ENCODE data around the gene IQUB. TPM values are rescaled to one million over a fixed set of nuclear protein-coding genes. Genes with fewer than 3 reads are reported as not detected.

IQUB gene
- total RNA-seq, 4 donors from 2014 or later: 0.94 to 18.5 (median 7.2) TPM

DNA sequence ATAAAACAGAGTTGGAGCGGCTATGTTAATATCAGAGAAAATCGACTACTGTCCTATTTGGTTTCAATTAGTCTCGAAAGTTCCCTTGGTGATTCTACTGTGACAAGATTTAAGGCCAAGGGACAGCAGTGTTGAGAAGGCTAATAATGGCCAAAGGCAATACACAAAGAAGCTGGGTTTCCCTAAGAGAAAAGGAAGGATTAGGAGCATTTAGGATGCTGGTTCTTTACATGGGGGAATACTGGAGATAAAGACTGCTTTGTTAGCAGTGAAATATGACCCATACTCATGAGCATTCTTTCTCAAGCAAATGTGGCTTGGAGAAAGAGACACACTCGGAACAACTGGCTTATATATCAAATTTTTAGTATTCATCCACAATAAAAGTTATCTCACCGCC is 32.2 kb downstream of the IQUB start:
- H3K27me3 ChIP-seq: no peaks in the 10 kb centered on the region

DNA sequence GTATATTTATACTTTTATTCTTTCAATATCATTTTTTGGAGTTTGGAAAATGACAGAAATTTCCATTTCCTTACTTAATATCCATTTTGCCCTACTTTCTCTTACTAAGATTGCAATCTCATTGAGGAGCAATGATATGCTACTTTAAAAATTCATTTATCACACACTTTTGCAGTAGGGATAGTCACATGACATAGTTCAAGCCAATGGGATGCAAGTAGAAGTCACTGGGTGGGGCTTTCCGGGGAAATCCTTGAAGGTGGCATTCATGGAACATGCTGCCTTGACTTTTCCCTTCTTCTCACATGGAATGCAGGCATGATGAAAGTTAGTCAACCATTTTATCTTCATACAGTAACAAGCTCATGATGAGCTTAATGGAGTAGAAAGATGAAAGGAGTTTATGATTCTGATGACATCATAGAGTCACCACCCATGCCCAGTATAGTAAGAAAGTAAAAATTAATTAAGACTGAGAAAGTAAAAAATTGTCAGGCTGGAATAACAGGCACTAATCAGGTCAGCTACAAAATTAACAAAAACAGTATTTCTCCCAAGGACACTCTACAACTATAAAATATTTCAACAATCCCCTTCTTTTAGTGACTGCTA is 33.4 kb downstream of the IQUB start:
- H3K27me3 ChIP-seq: no peaks in the 10 kb centered on the region
- H3K36me3 ChIP-seq: no peaks in the 10 kb centered on the region
- TF ChIP-seq, protein P1, sequence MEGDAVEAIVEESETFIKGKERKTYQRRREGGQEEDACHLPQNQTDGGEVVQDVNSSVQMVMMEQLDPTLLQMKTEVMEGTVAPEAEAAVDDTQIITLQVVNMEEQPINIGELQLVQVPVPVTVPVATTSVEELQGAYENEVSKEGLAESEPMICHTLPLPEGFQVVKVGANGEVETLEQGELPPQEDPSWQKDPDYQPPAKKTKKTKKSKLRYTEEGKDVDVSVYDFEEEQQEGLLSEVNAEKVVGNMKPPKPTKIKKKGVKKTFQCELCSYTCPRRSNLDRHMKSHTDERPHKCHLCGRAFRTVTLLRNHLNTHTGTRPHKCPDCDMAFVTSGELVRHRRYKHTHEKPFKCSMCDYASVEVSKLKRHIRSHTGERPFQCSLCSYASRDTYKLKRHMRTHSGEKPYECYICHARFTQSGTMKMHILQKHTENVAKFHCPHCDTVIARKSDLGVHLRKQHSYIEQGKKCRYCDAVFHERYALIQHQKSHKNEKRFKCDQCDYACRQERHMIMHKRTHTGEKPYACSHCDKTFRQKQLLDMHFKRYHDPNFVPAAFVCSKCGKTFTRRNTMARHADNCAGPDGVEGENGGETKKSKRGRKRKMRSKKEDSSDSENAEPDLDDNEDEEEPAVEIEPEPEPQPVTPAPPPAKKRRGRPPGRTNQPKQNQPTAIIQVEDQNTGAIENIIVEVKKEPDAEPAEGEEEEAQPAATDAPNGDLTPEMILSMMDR (IDR thresholded peaks at IDR 0.05): no peak
- TF ChIP-seq EP300 (IDR thresholded peaks at IDR 0.05) (no peak), POLR2A (IDR thresholded peaks at IDR 0.05) (no peak), POLR2AphosphoS5 (IDR thresholded peaks at IDR 0.05) (no peak)
- WGBS, 2 donors (ENCODE audit: low coverage in 1 of 2): 80 to 90% methylated on average over 1 of the region's 1 CpG
- no peak for ATAC-seq
- H3K27ac ChIP-seq: no peak overlapping the region
- no peaks in the 10 kb centered on the region for H3K4me1 ChIP-seq
- peaks cover 0 to 9% (median 0%) of the 10 kb centered on the region in 3 donors for H3K9me3 ChIP-seq
- H3K4me3 ChIP-seq: no peak overlapping the region

More for the DNA sequence above, 32.2 kb downstream of the IQUB start:
- TF ChIP-seq POLR2A (IDR thresholded peaks at IDR 0.05) (no peak), EP300 (IDR thresholded peaks at IDR 0.05) (no peak), POLR2AphosphoS5 (IDR thresholded peaks at IDR 0.05) (no peak)
- TF ChIP-seq, protein P1 (IDR thresholded peaks at IDR 0.05): no peak
- no peak overlapping the region for H3K4me3 ChIP-seq
- no peak overlapping the region for H3K27ac ChIP-seq
- H3K4me1 ChIP-seq: no peaks in the 10 kb centered on the region
- 78 to 91% methylated on average over 5 of the region's 5 CpGs for WGBS, 2 donors (ENCODE audit: low coverage in 1 of 2)
- H3K9me3 ChIP-seq: peaks cover 0 to 9% (median 0%) of the 10 kb centered on the region in 3 donors
- no peaks in the 10 kb centered on the region for H3K36me3 ChIP-seq
- ATAC-seq: no peak

DNA sequence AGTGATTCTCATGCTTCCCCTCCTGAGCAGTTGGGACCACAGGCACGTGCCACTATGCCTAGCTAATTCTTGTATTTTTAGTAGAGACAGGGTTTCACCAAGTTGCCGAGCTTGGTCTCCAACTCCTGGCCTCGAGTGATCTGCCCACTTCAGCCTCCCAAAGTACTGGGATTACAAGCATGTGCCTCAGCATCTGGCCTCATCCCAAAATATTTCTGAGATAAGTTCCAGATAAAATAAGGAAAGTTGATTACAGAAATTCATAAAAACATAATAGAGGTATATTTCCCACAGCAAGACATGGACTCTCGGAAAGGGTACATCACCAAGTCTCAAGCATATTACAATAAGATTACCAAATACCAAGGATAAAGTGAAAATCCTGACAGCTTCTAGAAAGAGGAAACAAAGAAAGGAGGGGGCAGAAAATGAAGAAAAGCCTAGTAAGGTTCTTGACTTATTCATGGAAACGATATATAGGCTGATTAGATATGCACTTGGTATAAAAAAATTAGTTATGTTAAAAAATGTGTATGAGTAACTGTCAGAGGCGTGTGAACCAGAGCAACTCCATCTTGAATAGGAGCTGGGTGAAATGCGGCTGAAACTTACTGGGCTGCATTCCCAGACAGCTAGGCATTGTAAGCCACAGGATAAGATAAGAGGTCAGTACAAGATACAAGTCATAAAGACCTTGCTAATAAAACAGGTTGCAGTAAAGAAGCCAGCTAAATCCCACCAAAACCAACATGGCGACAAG is 35.0 kb downstream of the IQUB start:
- Histone ChIP-seq H3K36me3 (no peaks in the 10 kb centered on the region), H3K27me3 (no peaks in the 10 kb centered on the region), H3K4me1 (peaks cover 0 to 3% (median 0%) of the 10 kb centered on the region in 3 donors), H3K27ac (no peak overlapping the region), H3K9me3 (no peaks in the 10 kb centered on the region), H3K4me3 (no peak overlapping the region)
- 91 to 96% methylated on average over 6 of the region's 8 CpGs for WGBS, 2 donors (ENCODE audit: low coverage in 1 of 2)
- no peak for ATAC-seq
- TF ChIP-seq POLR2AphosphoS5 (IDR thresholded peaks at IDR 0.05): no peak
- TF ChIP-seq, protein P1 (IDR thresholded peaks at IDR 0.05): no peak
- TF ChIP-seq EP300 (IDR thresholded peaks at IDR 0.05): no peak
- TF ChIP-seq POLR2A (IDR thresholded peaks at IDR 0.05): no peak

DNA sequence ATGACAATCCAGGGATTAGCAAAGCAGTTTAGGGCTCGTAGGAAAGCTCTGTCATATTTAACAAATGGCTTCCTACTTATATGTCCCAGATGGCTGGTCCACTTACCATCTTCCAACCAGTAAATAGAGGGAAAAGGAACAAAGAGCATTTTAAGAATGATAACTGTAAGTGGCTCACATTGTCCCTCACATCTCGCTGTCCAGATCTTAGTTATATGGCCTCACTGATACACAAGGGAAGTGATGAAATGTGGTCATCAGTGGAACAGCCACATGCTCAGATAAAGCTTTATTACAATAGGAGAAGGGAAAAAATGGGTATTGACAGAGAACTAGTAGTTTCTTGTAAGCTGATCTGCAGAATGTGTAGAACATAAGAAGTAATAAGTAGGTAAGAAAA is 35.8 kb downstream of the IQUB start:
- ATAC-seq: no peak
- no peaks in the 10 kb centered on the region for H3K36me3 ChIP-seq
- H3K4me1 ChIP-seq: peaks cover 0 to 4% (median 0%) of the 10 kb centered on the region in 3 donors
- no peaks in the 10 kb centered on the region for H3K27me3 ChIP-seq
- H3K27ac ChIP-seq: no peak overlapping the region
- TF ChIP-seq, protein P1 (IDR thresholded peaks at IDR 0.05): no peak
- TF ChIP-seq EP300 (IDR thresholded peaks at IDR 0.05) (no peak), POLR2AphosphoS5 (IDR thresholded peaks at IDR 0.05) (no peak), POLR2A (IDR thresholded peaks at IDR 0.05) (no peak)
- H3K4me3 ChIP-seq: no peak overlapping the region
- WGBS, 2 donors (ENCODE audit: low coverage in 1 of 2): 28 to 39% methylated on average over 2 of the region's 2 CpGs
- H3K9me3 ChIP-seq: no peaks in the 10 kb centered on the region
